ENCODE measurements around the gene SPRR4.

Gene SPRR4

DNA sequence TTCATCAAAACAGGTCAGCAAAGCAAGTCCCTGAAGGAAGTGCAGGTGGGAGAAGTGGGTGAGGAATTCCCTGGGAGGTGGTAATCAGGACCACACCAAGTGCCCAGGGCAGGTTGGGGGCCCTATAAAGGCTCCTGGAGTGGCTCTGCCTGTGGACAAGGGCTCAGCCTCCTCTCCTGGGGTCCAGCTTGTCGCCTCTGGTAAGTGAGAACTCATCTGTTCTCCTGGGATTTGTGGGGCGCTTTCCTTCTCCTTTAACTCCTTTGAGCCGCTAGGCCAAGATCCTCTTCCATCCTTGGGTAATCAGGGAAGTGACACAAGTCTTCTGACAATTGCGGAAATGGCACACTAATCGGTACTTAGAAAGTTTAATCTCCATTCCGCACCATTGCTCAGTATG is at the start of gene SPRR4:
TSS of gene SPRR4 (plus strand) at position 154 of the 400 bp plus-strand sequence. CDS start 1,243 bp downstream, outside the sequence.
- DNase-seq (ENCODE audit: low read depth in 2 of 3, low spot score in 1 of 3): no peak

DNA sequence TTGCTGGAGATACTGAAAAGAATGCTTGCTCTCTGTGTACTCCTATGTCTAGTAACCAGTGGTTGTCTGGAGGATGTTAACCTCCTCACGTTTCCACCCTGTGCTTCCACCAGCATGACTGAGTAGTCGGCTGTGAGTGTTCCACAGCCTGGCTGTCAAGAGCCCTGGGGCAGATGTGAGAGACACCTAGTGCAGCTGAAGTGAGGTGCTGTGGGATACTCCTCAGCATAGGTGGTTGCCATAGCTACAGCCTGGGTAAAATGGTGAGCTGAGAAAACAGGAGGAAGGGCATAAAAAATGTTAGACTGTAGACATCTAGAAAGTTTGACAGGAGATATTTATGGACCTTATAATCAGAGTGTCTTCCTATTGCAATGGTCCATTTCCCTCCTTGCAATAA is 46.3 kb upstream of the SPRR4 start:
- DNase-seq (ENCODE audit: low read depth in 2 of 3, low spot score in 1 of 3): no peak

- DNase-seq (ENCODE audit: low read depth in 2 of 3, low spot score in 1 of 3): no peak
Observed at GRCh38 chr1:152926091-152926490, 44.4 kb upstream of the SPRR4 start.

DNA sequence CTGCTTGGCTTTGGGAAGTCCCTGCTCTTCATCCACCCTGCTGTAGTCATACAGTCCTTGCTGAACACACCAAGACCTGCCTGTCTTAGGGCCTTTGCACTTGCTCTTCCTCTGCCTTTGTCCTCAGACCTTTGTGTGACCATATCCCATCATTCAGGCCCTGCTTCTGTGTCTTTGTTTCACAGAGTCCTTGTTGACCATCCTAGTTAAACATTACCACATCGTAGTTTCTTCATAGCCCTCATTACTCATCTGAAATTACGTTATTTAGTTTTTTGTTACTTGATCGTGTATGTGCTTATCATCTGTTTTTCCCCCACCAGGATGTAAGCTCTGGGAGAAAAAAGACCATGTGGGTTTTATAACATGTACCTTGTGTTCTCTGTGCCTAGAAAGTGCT is 41.8 kb upstream of the SPRR4 start:
- no peak for DNase-seq (ENCODE audit: low read depth in 2 of 3, low spot score in 1 of 3)

GRCh38 chr1:152932170-152932811 is 38.2 kb upstream of the SPRR4 start:
- no peak for DNase-seq (ENCODE audit: low read depth in 2 of 3, low spot score in 1 of 3)

DNA sequence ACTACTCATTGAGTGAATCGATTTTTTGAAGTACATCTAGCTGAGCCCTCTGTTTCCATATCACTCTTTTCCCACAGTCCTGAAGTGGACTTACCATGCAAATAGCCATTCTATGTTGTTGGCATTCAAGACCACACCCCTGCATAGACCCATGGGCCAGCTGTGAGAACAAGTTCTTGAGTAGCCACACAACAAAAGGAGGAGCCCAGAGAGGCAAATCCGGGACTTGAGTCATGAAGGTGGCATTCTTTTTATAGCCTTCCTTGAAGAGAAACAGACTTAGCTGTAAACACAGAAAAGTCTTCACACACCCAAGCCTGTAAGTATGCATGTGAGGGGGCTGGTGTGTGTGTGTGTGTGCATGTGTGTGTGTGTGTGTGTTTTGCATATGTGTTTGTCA is 37.3 kb upstream of the SPRR4 start:
- no peak for DNase-seq (ENCODE audit: low read depth in 2 of 3, low spot score in 1 of 3)

DNA sequence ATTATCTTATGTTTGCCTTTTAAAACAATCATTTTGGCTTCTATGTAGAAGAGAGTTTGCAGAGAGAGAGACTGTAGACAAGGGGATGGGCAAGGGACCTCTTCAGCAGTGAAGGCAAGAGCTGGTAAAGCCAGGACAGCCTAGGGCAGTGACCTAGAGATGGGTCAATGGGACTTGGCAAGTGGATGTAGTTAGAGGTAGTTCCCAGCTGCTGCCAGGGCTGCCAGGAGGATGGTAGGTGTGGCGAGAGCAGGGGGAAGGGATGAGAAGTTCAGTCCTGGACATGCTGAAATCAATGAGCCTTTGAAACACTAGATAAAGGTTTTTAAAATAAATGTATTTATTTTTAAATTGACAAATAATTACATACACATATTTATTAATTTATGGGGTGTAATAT is 29.8 kb upstream of the SPRR4 start:
- no peak for DNase-seq (ENCODE audit: low read depth in 2 of 3, low spot score in 1 of 3)

GRCh38 chr1:152941037-152941711 is 29.3 kb upstream of the SPRR4 start:
- no peak for DNase-seq (ENCODE audit: low read depth in 2 of 3, low spot score in 1 of 3)

- no peak for DNase-seq (ENCODE audit: low read depth in 2 of 3, low spot score in 1 of 3)
Observed at GRCh38 chr1:152942161-152942560, 28.3 kb upstream of the SPRR4 start.

DNA sequence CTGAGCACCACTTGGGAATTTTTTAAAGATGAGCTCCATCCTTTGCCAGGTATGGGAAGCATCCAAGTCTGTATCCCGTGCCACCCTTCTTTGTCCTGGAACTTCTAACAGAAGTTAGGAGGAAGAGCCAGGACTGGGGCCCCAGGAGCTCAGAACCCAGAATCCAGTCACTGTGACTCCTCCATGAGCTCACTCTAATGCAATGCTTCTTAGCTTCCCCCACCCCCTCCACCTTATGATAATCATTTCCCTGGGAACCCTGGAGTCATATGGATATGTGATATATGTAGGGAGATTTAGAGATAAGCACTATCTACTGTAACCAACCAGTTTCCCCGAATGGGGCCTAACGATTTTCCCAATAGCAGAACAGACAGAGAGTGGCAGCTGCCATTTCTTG is 24.2 kb upstream of the SPRR4 start:
- no peak for DNase-seq (ENCODE audit: low read depth in 2 of 3, low spot score in 1 of 3)

DNA sequence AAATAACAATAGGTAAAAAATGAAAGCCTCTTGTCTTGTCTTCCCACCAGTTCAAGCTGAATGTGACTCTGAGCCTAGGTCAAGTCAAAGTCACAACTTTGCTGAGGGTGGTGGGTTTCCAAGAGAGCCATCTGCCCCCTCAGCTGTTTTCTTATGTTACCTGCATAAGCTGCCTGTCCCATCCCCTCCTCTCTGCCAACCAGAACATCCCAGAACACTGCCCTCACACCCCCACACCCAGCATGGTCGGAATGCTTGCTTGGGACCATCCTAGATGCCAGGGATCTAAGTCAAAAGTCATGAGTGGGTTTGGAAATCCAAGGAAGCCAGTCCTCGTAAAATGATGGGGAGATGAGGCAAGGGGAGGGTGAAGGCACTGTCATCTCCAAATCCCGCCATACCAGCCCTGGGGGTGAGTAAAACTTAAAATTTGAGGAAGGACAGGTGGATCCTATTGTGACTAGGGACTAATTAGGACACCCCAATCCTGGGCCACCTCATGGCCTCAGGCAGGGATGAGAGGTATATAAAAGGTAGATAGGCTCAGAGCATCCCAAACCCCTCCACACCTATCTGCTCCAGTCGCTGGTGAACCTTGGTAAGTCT is 23.7 kb upstream of the SPRR4 start, which contains the start of gene SPRR5:
TSS of gene SPRR5 (plus strand) at position 556 of the 606 bp plus-strand sequence. CDS start 1,349 bp downstream, outside the sequence.
- DNase-seq (ENCODE audit: low read depth in 2 of 3, low spot score in 1 of 3): no peak

DNA sequence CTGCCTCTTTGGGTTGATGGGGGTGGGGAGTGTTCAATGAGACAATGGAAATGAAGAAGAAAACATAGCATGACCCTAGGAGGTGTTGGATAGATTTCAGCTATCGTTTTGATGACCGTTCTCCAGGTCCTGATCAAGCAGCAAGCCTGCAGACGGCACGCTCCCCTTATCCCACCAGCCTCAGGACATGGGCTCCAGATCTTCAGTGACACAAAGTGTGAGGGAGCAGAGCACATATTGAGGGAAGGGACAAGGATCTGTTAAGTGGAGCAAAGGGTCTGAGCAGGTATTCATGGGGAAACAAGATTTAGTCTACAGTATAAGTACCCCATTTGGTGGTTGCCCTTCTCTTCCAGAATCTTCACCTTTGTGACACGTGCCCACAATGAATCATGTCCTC is 18.7 kb upstream of the SPRR4 start:
- DNase-seq (ENCODE audit: low read depth in 2 of 3, low spot score in 1 of 3): no peak

DNA sequence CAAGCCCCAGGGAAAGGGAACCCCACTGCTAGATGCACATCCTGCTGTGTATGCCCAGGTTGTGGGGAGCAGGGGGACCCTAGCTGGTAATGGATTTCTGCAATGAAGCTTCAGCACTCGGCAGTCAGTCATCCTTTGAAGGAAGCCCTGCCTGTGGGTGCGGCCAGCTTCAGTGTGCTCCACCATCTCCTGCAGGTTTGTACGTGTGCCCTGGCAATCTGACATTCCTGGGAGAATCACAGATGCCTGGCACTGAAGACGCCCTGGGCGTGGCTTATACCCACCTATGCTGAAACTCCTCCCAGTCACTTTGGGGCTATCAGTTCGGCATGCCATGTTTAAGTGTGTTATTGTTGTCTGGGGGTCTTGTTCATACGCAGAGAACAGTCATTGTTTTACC is 16.7 kb upstream of the SPRR4 start:
- DNase-seq (ENCODE audit: low read depth in 2 of 3, low spot score in 1 of 3): no peak

DNA sequence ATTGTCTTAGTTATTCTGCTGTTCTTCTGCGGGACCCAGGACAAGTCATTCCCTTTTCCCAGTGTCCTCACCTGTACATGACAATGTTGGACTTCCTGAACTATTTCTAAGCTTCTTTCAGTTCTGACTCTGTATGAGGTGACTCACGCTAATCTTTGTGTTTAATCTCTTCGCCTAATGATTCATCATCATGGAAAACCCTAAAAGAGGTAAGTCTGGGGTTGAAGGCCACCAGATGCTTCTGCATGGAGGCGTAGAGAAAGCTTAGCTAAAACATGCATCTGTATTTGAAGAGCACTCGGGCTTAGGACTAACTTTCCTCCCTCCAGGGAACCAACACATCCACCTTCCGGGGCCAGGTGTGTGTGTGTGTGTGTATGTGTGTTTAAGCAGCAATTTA is 16.0 kb upstream of the SPRR4 start:
- DNase-seq (ENCODE audit: low read depth in 2 of 3, low spot score in 1 of 3): no peak

DNA sequence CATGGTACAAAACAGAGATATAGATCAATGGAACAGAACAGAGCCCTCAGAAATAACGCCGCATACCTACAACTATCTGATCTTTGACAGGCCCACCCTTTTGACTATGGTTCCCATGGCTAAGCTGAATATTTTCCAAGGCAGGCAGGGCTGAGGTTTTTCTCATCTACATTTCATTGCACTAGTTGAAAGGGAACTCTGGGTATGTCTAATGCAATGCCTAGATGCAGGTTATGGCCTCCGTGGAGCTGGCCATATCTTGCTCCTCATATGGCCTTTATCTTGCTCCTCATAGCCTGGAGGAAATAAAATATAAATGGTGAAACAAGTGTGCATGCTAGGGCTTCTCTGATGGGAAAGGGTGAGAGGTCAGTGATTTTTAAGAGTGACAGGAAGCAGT is 12.9 kb upstream of the SPRR4 start:
- no peak for DNase-seq (ENCODE audit: low read depth in 2 of 3, low spot score in 1 of 3)

DNA sequence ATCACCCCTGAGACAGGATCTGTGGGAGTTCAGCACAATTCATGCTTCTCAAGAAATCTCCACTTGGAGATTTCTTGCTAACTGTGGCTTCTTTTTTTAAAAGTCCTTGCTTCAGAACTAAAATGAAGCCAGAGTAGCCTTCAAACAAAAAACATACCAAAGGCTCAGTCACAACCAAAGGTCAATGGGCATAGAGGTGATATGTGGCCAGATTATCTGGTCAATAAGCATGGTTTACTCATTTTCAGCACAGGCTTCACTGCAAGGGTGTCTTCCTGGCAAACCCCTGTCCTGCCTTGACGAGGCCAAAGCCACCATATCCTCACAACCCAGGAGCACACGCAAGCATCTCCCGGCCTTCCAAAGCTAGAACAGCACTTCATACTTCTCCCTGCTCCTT is 11.2 kb upstream of the SPRR4 start:
- DNase-seq (ENCODE audit: low read depth in 2 of 3, low spot score in 1 of 3): no peak

GRCh38 chr1:152959801-152960451 is 10.5 kb upstream of the SPRR4 start:
- no peak for DNase-seq (ENCODE audit: low read depth in 2 of 3, low spot score in 1 of 3)

GRCh38 chr1:152960452-152961044 is 9.9 kb upstream of the SPRR4 start:
- no peak for DNase-seq (ENCODE audit: low read depth in 2 of 3, low spot score in 1 of 3)

DNA sequence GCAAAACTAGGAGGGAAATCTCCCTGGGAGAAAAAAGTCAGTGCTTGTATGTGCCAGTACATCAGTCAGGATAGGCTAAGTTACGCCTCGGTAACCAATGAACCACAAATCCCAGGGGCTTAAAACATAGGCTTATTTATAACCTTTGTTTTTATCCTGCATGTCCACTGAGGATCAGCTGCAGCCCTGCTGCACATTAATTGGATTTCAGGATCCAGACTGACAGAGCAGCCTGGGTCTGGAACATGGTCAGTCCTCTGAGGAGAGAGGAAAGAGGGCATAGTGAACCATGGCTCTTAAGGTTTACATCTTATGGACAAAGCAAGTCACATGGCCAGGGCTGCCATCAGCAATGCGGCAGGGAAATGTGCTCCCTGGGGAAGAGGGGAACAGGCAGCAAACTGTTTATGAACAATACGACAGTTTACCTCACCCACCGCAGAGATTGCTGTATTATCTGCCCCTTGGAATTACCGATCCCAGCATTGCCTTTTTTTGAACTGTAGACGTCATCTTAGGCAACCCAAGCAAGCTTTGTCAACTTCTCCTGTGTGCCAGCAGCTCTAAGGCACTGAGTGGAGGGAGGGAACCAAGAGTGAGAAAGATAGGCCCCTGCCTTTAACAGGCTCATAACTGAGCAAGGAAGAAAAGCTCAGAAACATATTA is 9.1 kb upstream of the SPRR4 start:
- DNase-seq (ENCODE audit: low read depth in 2 of 3, low spot score in 1 of 3): no peak

DNA sequence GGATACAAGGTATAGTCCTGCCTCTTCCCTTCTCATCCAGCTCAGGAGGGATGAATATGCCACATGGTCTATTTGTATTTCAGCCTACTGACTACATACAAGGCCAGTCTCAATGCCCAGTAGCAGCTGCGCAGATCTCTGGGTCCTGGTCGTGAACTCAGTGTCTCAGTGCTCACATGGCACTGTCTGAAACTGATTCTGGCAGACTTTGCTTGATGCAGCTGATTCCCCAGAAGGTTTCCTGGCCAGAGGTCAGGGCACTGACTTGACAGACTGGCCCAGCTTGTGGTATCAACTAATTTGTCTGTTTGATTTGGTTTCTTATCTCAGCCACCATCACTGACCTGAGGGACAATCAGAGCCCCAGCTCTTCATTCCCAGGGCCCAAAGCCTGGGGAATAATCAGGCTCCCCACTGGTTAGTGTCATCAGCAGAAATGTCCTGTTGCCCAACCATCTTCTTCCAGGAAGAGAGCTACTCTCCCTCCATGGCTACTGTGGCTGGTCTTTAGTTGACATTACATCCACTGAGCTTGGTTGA is 7.5 kb upstream of the SPRR4 start:
- no peak for DNase-seq (ENCODE audit: low read depth in 2 of 3, low spot score in 1 of 3)

GRCh38 chr1:152964536-152964935 is 5.9 kb upstream of the SPRR4 start:
- DNase-seq (ENCODE audit: low read depth in 2 of 3, low spot score in 1 of 3): no peak

Data from stimulated activated CD4-positive, alpha-beta T cell treated with anti-CD3 and anti-CD28 coated beads, Interleukin-12 subunit alpha, Interleukin-12 subunit beta, amount 100 ng/mL, for 48 hours (primary cell).